Epithelial cell of proximal tubule (primary cell): ENCODE results near the gene FARP2. TPM values are rescaled to one million over a fixed set of nuclear protein-coding genes. Genes with fewer than 3 reads are reported as not detected.
A peak's percentile ranks its signal among the peaks of the same experiment; 100 is the strongest.

ENCODE experiments used
- DNase-seq: peaks from one replicate; pipeline ENCODE4 v3.0.0-alpha.2; 2011; ENCODE audit warnings: low read depth
- H3K4me3 ChIP-seq: 2 replicates; pipeline ENCODE4 v1.5.1; 2011; ENCODE audit warnings: low read depth, mild to moderate bottlenecking, low read length
- CTCF ChIP-seq: conservative IDR thresholded peaks from 2 replicates; pipeline ENCODE4 v1.5.1; 2012; ENCODE audit warnings: low read depth, mild to moderate bottlenecking, low read length
- total RNA-seq: library from RNA; depleted of rRNA; stranded (reverse); fragments of >200 nt; gene quantifications from 2 replicates; pipeline ENCODE4 v1.2.3, GENCODE V29; 2015

Gene FARP2
- total RNA-seq: 34.2 and 43.3 TPM in 2 replicates

GRCh38 chr2:241355983-241356870 lies at the start of gene FARP2:
Gene FARP2, plus strand, starts transcription at chr2:241356285. Its CDS starts 16,823 bp downstream, at chr2:241373108.
- H3K4me3 ChIP-seq: peak within 1 kb of the TSS; percentile 95
- DNase-seq: peak; percentile 75
- no peak for TF ChIP-seq CTCF

GRCh38 chr2:241307055-241307454 lies 49.0 kb upstream of the FARP2 start:
- no peak for TF ChIP-seq CTCF
- DNase-seq: no peak
- no peak overlapping the region for H3K4me3 ChIP-seq

GRCh38 chr2:241308267-241308666 lies 47.8 kb upstream of the FARP2 start:
- TF ChIP-seq CTCF: no peak
- H3K4me3 ChIP-seq: no peak overlapping the region
- DNase-seq: no peak

- H3K4me3 ChIP-seq: no peak overlapping the region
- TF ChIP-seq CTCF: no peak
- DNase-seq: no peak
Measured at GRCh38 chr2:241308832-241309500, 47.1 kb upstream of the FARP2 start.

- TF ChIP-seq CTCF: no peak
Measured at GRCh38 chr2:241309684-241310117, 46.4 kb upstream of the FARP2 start.

GRCh38 chr2:241310917-241311566 lies 45.0 kb upstream of the FARP2 start:
- no peak overlapping the region for H3K4me3 ChIP-seq
- TF ChIP-seq CTCF: no peak
- DNase-seq: no peak

More at GRCh38 chr2:241309684-241310117, 46.4 kb upstream of the FARP2 start:
- DNase-seq: no peak
- no peak overlapping the region for H3K4me3 ChIP-seq
